Measurements from ENCODE around the gene DCST2. TPM values are rescaled to one million over a fixed set of nuclear protein-coding genes. Genes with fewer than 3 reads are reported as not detected.

DCST2 gene
- total RNA-seq, 1 donor from 2014 or later: 0.30 TPM

DNA sequence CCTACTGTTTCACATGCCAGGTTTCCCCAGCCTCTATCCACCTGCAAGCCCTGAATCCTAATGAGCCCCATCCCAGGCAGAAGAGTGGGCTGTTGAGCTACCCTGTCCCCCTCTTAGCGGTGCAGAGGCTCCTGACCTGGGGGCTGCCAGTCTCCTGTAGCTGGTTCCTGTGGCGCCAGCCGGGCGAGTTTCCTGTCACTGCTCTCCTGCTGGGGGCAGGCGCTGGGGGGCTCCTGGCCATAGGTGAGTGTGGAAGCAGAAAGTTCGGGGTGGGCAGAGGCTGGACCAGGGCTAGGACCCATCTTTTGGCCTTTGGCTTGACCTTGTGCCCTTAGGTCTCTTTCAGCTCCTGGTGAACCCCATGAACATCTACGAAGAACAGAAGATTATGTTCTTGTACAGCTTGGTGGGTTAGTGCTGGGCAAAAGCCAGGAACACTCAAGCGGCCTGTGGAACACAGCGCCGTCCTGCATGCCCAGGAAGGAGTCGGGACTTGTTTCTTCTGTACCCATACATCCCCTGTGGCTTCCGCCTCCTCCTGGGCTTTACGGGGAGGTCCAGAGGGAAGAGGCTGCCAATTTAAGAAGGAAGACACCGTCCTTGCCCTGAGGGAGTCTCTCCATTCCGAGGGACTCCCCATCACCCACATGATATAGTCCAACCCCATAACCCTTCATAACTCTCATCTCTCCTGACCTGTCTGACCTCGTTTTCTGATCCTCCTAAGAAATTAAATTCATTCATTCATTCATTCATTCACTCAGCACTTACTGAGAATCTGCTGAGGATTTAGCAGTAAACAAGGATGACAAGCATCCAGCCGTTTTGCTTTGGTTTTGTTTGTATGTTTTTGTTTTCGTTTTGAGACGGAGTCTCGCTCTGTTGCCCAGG is 982 bp upstream of the DCST2 start:
- Mint-ChIP-seq H3K4me3 (ENCODE audit: unreplicated experiment) (no peak overlapping the region), H3K27ac (ENCODE audit: unreplicated experiment) (no peak overlapping the region), H3K27me3 (ENCODE audit: low read depth) (peaks cover 2% of the 10 kb centered on the region), H3K36me3 (ENCODE audit: low read depth) (no peaks in the 10 kb centered on the region), H3K4me1 (ENCODE audit: low read depth) (peaks cover 4% of the 10 kb centered on the region), H3K9me3 (ENCODE audit: low read depth) (no peaks in the 10 kb centered on the region)
- no peak for DNase-seq (ENCODE audit: low spot score)
- TF ChIP-seq, protein P1, sequence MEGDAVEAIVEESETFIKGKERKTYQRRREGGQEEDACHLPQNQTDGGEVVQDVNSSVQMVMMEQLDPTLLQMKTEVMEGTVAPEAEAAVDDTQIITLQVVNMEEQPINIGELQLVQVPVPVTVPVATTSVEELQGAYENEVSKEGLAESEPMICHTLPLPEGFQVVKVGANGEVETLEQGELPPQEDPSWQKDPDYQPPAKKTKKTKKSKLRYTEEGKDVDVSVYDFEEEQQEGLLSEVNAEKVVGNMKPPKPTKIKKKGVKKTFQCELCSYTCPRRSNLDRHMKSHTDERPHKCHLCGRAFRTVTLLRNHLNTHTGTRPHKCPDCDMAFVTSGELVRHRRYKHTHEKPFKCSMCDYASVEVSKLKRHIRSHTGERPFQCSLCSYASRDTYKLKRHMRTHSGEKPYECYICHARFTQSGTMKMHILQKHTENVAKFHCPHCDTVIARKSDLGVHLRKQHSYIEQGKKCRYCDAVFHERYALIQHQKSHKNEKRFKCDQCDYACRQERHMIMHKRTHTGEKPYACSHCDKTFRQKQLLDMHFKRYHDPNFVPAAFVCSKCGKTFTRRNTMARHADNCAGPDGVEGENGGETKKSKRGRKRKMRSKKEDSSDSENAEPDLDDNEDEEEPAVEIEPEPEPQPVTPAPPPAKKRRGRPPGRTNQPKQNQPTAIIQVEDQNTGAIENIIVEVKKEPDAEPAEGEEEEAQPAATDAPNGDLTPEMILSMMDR (IDR thresholded peaks at IDR 0.05): no peak

DNA sequence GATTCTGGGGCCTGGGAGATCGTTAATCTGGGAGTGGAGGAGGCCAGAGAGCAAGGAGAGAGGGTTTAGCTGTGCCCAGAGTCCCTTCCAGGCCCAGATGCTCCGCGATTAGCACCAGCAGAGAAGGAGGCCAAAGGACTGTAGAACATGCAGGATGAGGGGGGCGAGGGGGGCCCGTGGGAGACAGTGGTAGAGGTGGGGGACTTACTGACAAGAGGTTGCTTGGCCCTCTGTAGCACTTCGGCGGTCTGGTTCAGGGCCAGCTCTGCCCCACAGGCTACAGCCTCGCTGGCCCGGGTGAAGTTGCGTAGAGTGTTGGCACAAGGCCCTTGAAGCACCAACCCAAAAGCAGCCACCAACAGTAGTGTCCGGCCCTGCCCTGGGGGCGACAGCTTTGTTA is 695 bp downstream of the DCST2 start:
- no peaks in the 10 kb centered on the region for H3K9me3 Mint-ChIP-seq (ENCODE audit: low read depth)
- no peaks in the 10 kb centered on the region for H3K36me3 Mint-ChIP-seq (ENCODE audit: low read depth)
- H3K4me3 Mint-ChIP-seq (ENCODE audit: unreplicated experiment): no peak overlapping the region
- DNase-seq (ENCODE audit: low spot score): no peak
- no peaks in the 10 kb centered on the region for H3K27me3 Mint-ChIP-seq (ENCODE audit: low read depth)
- no peaks in the 10 kb centered on the region for H3K4me1 Mint-ChIP-seq (ENCODE audit: low read depth)
- no peak overlapping the region for H3K27ac Mint-ChIP-seq (ENCODE audit: unreplicated experiment)
- TF ChIP-seq, protein P1 (IDR thresholded peaks at IDR 0.05): no peak

DNA sequence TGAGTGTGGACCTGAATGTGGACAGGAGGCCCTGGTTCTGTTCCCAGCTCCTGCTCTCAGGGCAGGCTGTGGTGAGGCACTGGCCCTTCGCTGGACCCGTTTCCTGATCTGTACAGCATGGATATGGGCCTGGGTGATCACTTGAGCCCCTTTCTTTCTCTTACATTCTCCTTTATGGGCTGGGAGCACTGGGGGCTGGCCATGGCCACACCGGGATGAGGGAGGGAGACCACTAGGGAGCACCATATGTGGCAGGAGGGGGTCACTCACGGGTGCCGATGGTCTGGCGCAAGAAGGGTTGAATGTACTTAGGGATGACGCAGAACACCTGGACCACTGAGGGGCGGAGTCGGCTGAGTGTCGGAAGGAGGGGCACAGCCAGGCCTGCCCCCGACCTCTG is 2.7 kb downstream of the DCST2 start:
- DNase-seq (ENCODE audit: low spot score): no peak
- Mint-ChIP-seq H3K36me3 (ENCODE audit: low read depth) (no peaks in the 10 kb centered on the region), H3K9me3 (ENCODE audit: low read depth) (no peaks in the 10 kb centered on the region), H3K4me3 (ENCODE audit: unreplicated experiment) (no peak overlapping the region), H3K27me3 (ENCODE audit: low read depth) (no peaks in the 10 kb centered on the region), H3K4me1 (ENCODE audit: low read depth) (no peaks in the 10 kb centered on the region), H3K27ac (ENCODE audit: unreplicated experiment) (no peak overlapping the region)
- TF ChIP-seq, protein P1 (IDR thresholded peaks at IDR 0.05): no peak

DNA sequence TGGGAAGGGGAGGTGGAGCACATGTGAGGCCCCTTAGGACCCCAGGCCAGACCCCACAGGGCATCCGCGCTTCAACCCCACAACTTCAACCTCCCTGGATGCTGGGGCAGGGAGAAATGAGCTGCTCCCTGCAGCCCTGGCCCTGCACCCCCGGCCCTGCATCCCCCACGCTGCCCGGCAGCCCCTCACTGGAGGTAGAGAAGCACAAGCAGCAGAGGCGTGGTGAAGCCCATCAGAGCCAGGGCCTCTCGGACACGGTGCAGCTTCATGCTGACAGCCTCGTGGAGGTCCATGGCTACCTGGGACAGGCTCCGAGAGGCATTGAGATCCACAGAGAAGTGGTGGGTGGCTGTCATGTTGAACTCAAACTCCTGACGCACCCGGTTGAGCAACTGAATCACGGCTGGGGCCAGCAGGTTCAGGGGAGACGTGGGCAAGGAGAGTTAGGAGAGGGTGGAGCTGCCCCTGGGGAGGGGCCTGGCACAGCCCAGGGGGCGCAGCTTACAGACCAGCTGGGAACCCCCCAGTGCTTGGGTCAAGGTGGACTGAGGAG is 3.3 kb downstream of the DCST2 start:
- H3K9me3 Mint-ChIP-seq (ENCODE audit: low read depth): no peaks in the 10 kb centered on the region
- no peak overlapping the region for H3K27ac Mint-ChIP-seq (ENCODE audit: unreplicated experiment)
- no peak for DNase-seq (ENCODE audit: low spot score)
- H3K27me3 Mint-ChIP-seq (ENCODE audit: low read depth): no peaks in the 10 kb centered on the region
- no peaks in the 10 kb centered on the region for H3K36me3 Mint-ChIP-seq (ENCODE audit: low read depth)
- H3K4me3 Mint-ChIP-seq (ENCODE audit: unreplicated experiment): no peak overlapping the region
- no peaks in the 10 kb centered on the region for H3K4me1 Mint-ChIP-seq (ENCODE audit: low read depth)
- TF ChIP-seq, protein P1 (IDR thresholded peaks at IDR 0.05): no peak

DNA sequence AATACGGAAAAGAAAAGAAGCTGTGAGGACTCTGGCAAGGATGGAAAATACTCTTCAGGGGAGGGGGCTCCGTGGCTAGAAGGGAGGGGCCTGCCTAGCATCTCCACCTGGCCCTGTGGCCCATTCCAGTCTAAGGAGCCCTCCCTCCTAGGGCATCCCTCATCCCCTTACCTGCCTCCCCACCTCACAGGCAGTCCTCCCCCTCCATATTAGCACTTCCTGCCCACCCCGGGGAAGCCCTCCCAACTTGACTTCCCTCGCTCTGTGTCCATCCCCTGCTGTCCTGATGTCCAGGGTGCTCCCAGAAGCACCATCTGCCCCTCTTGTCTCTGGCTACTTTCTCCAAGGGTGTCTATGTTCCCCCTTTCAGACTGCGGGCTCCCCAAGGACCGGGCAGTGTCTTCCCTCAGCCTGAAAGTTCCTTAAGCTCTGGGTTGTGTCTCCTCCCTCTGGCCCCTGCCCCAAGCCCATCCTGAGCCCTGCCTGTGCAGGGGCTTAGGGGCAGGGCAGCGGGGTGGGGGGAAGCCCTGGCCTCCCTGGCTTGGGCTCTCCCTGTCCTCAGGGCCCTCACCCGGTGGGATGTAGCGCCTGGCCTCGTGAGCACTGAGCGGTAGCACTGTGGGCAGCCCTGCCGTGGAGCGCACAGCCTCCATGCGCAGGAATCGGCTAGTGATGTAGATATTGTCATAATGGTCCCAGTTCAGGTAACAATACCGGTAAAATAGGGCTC is 3.9 kb downstream of the DCST2 start:
- no peak for DNase-seq (ENCODE audit: low spot score)
- Mint-ChIP-seq H3K4me1 (ENCODE audit: low read depth) (no peaks in the 10 kb centered on the region), H3K4me3 (ENCODE audit: unreplicated experiment) (no peak overlapping the region), H3K27ac (ENCODE audit: unreplicated experiment) (no peak overlapping the region), H3K9me3 (ENCODE audit: low read depth) (no peaks in the 10 kb centered on the region), H3K27me3 (ENCODE audit: low read depth) (no peaks in the 10 kb centered on the region), H3K36me3 (ENCODE audit: low read depth) (no peaks in the 10 kb centered on the region)
- TF ChIP-seq, protein P1 (IDR thresholded peaks at IDR 0.05): no peak

All from chondrocyte (in vitro differentiated cells).